NCI-H1417 treated with DMSO at 0.1 percent for 48 hours (cell line): ENCODE measurements around the gene USP24.
"Not testable (repeated sequence)": the region's sequence is repeated elsewhere in the genome, so short reads cannot be mapped to it uniquely, and the experiment has no call there.

Source experiments
- DNase-seq: peaks from one replicate; lab custom pipeline; 2025; lab: John Stamatoyannopoulos, UW

The USP24 gene

GRCh38 chr1:55124470-55124869 lies 90.7 kb downstream of the USP24 start:
- no peak for DNase-seq

GRCh38 chr1:55120538-55120937 lies 94.6 kb downstream of the USP24 start:
- DNase-seq = no peak

GRCh38 chr1:55118651-55119329 lies 96.4 kb downstream of the USP24 start:
- no peak for DNase-seq

GRCh38 chr1:55117941-55118340 lies 97.2 kb downstream of the USP24 start:
- DNase-seq = no peak

- not testable (repeated sequence) for DNase-seq
Measured at GRCh38 chr1:55109005-55109404, 106.2 kb downstream of the USP24 start.

GRCh38 chr1:55107101-55107500 lies 108.1 kb downstream of the USP24 start:
- no peak for DNase-seq

GRCh38 chr1:55103891-55104290 lies 111.3 kb downstream of the USP24 start:
- DNase-seq = no peak

- no peak for DNase-seq
Measured at GRCh38 chr1:55095095-55095494, 120.1 kb downstream of the USP24 start.

- no peak for DNase-seq
Measured at GRCh38 chr1:55092475-55092874, 122.7 kb downstream of the USP24 start.

GRCh38 chr1:55089683-55090082 lies 125.5 kb downstream of the USP24 start:
- no peak for DNase-seq

GRCh38 chr1:55088413-55088812 lies 126.8 kb downstream of the USP24 start:
- no peak for DNase-seq

- no peak for DNase-seq
Measured at GRCh38 chr1:55087439-55087838, 127.7 kb downstream of the USP24 start.

- no peak for DNase-seq
Measured at GRCh38 chr1:55084257-55084656, 130.9 kb downstream of the USP24 start.

- no peak for DNase-seq
Measured at GRCh38 chr1:55081905-55082296, 133.3 kb downstream of the USP24 start.

GRCh38 chr1:55081188-55081904 lies 133.8 kb downstream of the USP24 start:
- no peak for DNase-seq

GRCh38 chr1:55079651-55080050 lies 135.5 kb downstream of the USP24 start:
- no peak for DNase-seq

GRCh38 chr1:55078470-55078869 lies 136.7 kb downstream of the USP24 start:
- DNase-seq = peak; percentile 3

- DNase-seq = no peak
Measured at GRCh38 chr1:55076356-55076755, 138.8 kb downstream of the USP24 start.

GRCh38 chr1:55074455-55074854 lies 140.7 kb downstream of the USP24 start:
- DNase-seq = no peak

- no peak for DNase-seq
Measured at GRCh38 chr1:55073187-55073916, 141.8 kb downstream of the USP24 start.

GRCh38 chr1:55071477-55071876 lies 143.7 kb downstream of the USP24 start:
- no peak for DNase-seq

GRCh38 chr1:55070293-55071164 lies 144.6 kb downstream of the USP24 start:
- DNase-seq = no peak
